ENCODE results near the gene PLEKHA6.

The PLEKHA6 gene

DNA sequence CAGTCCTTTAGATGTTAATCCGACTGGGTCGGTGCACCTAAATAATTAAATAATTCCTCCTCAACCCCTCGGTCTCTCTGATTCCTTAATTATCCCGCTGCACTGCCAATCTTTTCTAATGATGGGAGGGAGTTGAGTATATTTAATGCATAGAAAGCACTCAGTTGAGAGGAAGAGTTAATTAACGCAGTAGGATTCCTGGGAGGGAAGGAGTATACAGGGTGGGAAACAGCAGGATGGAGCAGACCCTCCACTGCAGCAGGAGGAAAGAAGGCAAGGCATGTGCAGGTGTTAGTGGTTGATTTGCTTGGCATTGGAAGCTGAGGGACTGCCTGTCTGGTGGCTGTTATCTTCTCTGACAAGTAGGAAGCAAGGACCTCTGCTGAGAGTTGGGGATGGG, 183.7 kb downstream of the PLEKHA6 start:
- DNase-seq, result no peak

GRCh38 chr1:204174958-204175357, 184.8 kb downstream of the PLEKHA6 start:
- no peak for DNase-seq

GRCh38 chr1:204172404-204173029, 187.2 kb downstream of the PLEKHA6 start:
- DNase-seq, result no peak

- DNase-seq, result no peak
Observed at GRCh38 chr1:204171751-204172178, 188.0 kb downstream of the PLEKHA6 start.

DNA sequence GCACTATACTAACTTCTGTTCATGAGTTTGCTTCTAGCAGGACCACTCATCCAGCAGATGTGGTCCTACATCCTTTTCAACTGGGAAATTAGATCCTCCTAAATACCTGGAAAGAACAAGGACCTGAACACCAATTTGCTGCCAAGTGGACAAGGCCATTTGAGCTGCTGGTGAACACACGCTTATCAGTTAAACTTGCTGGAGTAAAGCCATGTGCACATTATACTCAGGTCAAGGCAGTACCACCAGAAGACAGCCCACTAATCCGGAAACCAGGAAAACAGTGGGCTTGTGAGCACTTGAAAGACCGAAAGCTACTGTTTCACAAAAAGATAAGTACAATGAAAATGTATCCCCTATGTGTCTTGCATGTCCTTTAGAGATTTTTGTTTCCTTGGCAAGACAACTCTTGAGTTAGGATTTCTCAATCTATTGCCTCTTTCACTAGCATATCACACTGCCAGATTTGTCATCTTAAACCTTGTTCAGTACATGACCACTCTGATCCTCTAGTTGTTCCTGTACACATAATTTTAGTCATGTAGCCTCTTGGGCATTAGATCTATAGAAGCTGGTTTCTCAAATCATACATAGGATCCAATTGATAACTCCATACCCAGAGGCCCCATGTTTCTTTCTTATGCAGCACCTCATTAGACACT, 189.1 kb downstream of the PLEKHA6 start:
- DNase-seq, result no peak

DNA sequence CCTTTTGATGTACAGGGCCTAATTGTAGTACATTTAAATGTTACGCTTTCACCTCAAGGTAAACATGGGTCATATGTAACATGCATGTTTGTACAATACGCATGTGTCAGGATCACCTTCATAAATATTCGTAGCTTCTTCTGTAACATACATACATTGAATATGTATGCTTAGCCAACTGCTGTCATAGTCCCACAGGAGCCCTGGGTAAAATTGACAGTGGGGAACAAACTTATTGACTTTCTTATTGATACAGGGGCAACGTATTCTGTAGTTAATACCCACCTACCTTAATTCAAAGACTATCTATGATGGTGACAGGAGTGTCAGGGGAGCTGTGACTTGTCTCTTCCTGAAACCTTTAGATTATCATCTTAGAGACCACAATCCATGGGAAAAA, 189.9 kb downstream of the PLEKHA6 start:
- no peak for DNase-seq
